ENCODE data around the gene INPP1.

INPP1 gene

DNA sequence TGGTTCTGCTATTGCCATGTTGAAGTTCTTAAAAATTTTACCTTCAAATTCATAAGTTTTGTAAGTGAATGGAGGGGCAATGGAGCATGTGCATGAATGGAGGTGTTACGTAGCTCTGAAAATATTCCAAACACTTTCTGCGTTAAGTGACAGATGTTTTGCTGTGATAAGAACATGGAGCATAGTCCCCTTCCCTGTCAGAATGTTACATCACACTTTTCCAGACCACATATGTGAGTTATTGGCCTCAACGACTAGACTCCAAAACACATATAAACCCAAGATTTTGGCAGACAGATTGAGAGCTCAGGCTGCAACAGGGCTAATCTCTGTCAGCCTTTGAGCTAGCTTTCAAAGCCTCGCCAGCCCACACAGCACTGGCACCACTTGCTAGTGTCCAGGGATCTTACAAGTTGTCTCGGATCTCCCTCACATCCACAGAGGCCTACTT is 37.6 kb downstream of the INPP1 start:
- TF ChIP-seq, protein P1, sequence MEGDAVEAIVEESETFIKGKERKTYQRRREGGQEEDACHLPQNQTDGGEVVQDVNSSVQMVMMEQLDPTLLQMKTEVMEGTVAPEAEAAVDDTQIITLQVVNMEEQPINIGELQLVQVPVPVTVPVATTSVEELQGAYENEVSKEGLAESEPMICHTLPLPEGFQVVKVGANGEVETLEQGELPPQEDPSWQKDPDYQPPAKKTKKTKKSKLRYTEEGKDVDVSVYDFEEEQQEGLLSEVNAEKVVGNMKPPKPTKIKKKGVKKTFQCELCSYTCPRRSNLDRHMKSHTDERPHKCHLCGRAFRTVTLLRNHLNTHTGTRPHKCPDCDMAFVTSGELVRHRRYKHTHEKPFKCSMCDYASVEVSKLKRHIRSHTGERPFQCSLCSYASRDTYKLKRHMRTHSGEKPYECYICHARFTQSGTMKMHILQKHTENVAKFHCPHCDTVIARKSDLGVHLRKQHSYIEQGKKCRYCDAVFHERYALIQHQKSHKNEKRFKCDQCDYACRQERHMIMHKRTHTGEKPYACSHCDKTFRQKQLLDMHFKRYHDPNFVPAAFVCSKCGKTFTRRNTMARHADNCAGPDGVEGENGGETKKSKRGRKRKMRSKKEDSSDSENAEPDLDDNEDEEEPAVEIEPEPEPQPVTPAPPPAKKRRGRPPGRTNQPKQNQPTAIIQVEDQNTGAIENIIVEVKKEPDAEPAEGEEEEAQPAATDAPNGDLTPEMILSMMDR (IDR thresholded peaks at IDR 0.05; ENCODE audit: extremely low read depth, insufficient read depth, missing control alignments) = no peak
- in situ Hi-C loops (cut with MboI; ENCODE audit: low pct_unique_long_range_greater_than_20kb, low sequenced_read_pairs, unreplicated experiment) = loop anchor here (10.0 kb wide), 1 partner anchor 134 kb away; no protein-coding TSS in a partner anchor
- DNase-seq (ENCODE audit: low spot score) = no peak

DNA sequence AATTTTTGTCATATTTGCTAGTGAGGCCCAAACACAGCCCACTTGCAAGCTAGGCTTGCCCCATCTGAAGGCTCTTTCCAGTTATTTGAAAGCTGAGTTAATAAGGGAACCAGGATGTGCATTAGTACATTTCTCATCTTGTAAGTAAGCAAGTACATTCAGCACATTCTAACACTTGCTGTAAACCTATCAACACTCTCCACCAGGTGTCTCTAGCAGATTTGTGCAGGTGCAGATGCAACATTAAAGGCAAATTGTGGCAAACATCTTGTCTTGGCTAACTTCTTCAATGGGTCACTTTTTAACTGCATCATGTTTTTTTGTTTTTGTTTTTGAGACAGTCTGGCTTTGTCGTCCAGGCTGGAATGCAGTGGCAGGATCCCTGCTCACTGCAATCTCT is 39.5 kb downstream of the INPP1 start:
- peak; percentile 77 for DNase-seq (ENCODE audit: low spot score)
- in situ Hi-C loops (cut with MboI; ENCODE audit: low pct_unique_long_range_greater_than_20kb, low sequenced_read_pairs, unreplicated experiment) = loop anchor here (10.0 kb wide), 1 partner anchor 132 kb away; no protein-coding TSS in a partner anchor
- TF ChIP-seq, protein P1 (IDR thresholded peaks at IDR 0.05; ENCODE audit: extremely low read depth, insufficient read depth, missing control alignments) = peak; percentile 69

DNA sequence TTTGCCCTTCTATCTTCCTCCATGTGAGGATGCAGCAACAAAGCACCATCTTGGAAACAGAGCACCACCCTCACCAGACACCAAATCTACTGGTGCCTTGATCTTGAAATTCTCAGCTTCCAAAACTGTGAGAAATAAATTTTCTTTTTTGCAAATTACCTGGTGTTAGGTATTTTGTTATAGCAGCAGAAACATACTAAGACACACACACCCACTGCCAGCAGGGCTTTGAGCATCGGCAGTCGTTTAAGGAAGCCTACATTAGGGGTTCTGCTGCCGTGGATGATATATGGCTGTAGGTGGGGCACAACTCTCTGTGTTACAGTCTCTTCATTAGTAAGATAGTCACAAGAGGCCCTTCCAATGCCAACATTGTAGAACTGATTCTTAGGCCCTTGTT is 44.0 kb downstream of the INPP1 start:
- in situ Hi-C loops (cut with MboI; ENCODE audit: low pct_unique_long_range_greater_than_20kb, low sequenced_read_pairs, unreplicated experiment) = loop anchor here (5.0 to 10.0 kb wide), 2 partner anchors 127 to 415 kb away; no protein-coding TSS in a partner anchor
- TF ChIP-seq, protein P1 (IDR thresholded peaks at IDR 0.05; ENCODE audit: extremely low read depth, insufficient read depth, missing control alignments) = no peak
- DNase-seq (ENCODE audit: low spot score) = no peak

DNA sequence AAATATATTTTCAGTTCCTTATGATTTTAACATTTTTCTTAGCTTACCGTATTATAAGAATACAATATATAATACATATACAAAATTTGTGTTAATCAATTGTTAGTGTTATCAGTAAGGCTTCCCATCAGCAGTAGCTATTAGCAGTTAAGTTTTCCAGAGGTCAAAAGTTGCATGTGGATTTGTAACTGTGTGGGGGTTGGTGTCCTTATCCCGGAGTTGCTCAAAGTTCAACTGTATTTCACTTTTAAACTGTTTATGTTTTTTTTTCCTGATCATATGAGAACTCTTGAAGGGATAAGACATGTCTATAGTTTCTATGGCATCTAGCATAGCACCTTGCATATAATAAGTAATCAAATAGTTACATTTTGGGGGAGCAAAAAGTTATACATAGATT is 52.9 kb downstream of the INPP1 start:
- in situ Hi-C loops (cut with MboI; ENCODE audit: low pct_unique_long_range_greater_than_20kb, low sequenced_read_pairs, unreplicated experiment) = no loop called here
- no peak for DNase-seq (ENCODE audit: low spot score)
- TF ChIP-seq, protein P1 (IDR thresholded peaks at IDR 0.05; ENCODE audit: extremely low read depth, insufficient read depth, missing control alignments) = no peak

DNA sequence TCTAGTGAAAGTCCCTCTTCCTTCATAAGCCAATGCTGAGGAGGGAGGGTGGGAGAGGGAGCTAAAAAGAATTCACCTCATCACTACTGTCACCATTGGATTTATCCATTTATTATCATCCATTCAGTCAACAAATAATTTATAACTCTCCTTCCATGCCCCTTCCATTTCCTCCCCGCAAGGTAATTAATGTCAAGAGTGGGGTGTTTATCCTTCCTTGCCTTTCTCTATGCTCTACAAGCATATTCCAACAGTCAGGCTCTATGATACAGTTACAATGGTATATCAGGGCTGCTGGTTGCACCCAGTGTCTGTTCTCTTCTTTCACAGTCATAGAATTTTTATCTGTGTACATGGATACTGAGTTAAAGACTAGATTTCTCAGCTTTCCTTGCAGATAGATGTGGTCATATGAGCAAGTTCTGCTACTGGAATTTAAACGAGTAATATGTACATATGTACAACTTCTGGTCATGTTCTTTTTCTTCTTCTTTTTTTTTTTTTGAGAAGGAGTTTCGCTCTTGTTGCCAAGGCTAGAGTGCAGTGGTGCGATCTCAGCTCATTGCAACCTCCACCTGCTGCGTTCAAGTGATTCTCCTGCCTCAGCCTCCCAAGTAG is 59.7 kb downstream of the INPP1 start:
- in situ Hi-C loops (cut with MboI; ENCODE audit: low pct_unique_long_range_greater_than_20kb, low sequenced_read_pairs, unreplicated experiment) = no loop called here

DNA sequence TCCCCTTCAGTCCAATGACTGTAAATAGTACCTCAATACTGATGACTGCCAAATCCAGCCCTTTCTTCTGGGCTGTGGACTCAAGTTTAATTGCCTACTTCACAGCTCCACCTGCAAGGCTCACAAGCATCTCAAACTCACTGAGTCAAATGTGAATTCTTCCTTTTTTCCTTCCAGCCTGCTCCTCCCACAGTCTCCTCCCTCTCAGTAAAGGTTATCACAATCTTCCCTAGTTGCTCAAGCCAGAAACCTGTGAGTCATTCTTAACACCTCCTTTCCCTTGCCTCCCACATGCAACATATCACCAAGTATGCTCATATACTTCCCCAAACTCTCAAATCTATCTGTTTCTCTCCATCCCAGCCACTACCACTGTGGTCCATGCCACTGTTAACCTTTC is 61.1 kb downstream of the INPP1 start:
- no peak for DNase-seq (ENCODE audit: low spot score)
- in situ Hi-C loops (cut with MboI; ENCODE audit: low pct_unique_long_range_greater_than_20kb, low sequenced_read_pairs, unreplicated experiment) = no loop called here
- TF ChIP-seq, protein P1 (IDR thresholded peaks at IDR 0.05; ENCODE audit: extremely low read depth, insufficient read depth, missing control alignments) = no peak

More for the DNA sequence above, 59.7 kb downstream of the INPP1 start:
- TF ChIP-seq, protein P1 (IDR thresholded peaks at IDR 0.05; ENCODE audit: extremely low read depth, insufficient read depth, missing control alignments) = no peak
- DNase-seq (ENCODE audit: low spot score) = no peak
